ENCODE measurements around the gene COL9A3. TPM values are rescaled to one million over a fixed set of nuclear protein-coding genes. Genes with fewer than 3 reads are reported as not detected.

The COL9A3 gene
- total RNA-seq, 5 donors from 2014 or later (not counting 1 experiment from before 2014, with no cell fraction given) = 0.51 to 2.1 (median 0.75) TPM; not detected in 1

DNA sequence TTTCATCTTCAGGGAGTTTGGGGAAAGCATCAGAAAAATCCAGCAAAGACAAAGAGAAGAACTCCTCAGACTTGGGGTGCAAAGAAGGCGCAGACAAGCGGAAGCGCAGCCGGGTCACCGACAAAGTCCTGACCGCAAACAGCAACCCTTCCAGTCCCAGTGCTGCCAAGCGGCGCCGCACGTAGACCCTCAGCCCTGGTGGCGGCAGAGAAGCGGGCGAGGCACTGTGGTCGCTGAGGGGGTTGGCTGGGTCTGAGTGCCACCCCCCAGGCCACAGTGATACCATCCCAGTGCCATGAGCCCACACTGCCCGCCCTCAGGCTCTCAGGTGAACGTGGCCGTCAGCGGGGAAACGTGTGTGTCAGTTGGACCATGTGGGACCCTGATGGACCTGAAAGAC lies 17.4 kb upstream of the COL9A3 start:
- ChIA-PET CTCF (no interaction called here), POLR2A (no interaction called here)
- no peak for ATAC-seq (replicated peaks in 1 of 4)
- H3K27me3 ChIP-seq (replicated peaks in 1 of 2; ENCODE audit: control insufficient read depth in 2 of 2, extremely low read depth in 1 of 2, insufficient read depth in 2 of 2, low read length in 1 of 2) = no peaks in the 10 kb centered on the region
- Mint-ChIP-seq H3K9me3 (no peaks in the 10 kb centered on the region), H3K4me3 (no peak overlapping the region), H3K4me1 (peaks cover 25 to 29% (median 29%) of the 10 kb centered on the region in 3 donors), H3K27me3 (no peaks in the 10 kb centered on the region), H3K27ac (no peak overlapping the region), H3K36me3 (peaks cover 20% of the 10 kb centered on the region)
- H3K9me3 ChIP-seq = no peaks in the 10 kb centered on the region
- H3K36me3 ChIP-seq (ENCODE audit: control insufficient read depth in 2 of 2, extremely low read depth in 1 of 2, insufficient read depth in 1 of 2, low read length in 1 of 2) = peaks cover 0 to 24% of the 10 kb centered on the region in 2 donors
- 97% methylated on average over 15 of the region's 19 CpGs for WGBS (ENCODE audit: insufficient coverage)
- no peak overlapping the region for H3K4me3 ChIP-seq (ENCODE audit: control insufficient read depth in 1 of 2, extremely low read depth in 1 of 2, low read length in 1 of 2)
- peaks cover 7 to 39% of the 10 kb centered on the region in 2 experiments for H3K4me1 ChIP-seq (ENCODE audit: control insufficient read depth in 1 of 2, extremely low read depth in 1 of 2, insufficient read depth in 2 of 2, low read length in 2 of 2)
- no peak for DNase-seq
- H3K27ac ChIP-seq (ENCODE audit: low read length) = no peak overlapping the region

DNA sequence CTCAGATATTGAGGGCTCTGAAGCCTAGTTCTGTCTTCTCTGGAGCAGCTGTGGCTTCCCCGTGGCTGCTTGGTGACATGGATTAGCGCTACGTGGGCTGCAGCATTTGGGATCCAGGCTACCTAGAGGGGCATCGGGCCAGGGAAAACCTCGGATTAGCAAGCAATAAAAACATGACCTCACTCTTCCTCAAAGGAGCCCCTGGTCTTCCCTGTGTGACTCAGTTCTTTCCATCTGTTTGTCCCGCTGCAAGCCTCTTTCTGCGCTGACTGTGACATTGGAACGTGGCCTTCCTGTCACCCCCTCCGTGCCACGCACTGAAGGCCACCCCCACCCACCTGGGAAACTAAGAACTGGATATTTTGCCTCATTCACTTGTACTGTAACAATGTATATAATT lies 17.0 kb upstream of the COL9A3 start:
- no peak overlapping the region for H3K4me3 Mint-ChIP-seq
- POLR2A ChIA-PET = no interaction called here

DNA sequence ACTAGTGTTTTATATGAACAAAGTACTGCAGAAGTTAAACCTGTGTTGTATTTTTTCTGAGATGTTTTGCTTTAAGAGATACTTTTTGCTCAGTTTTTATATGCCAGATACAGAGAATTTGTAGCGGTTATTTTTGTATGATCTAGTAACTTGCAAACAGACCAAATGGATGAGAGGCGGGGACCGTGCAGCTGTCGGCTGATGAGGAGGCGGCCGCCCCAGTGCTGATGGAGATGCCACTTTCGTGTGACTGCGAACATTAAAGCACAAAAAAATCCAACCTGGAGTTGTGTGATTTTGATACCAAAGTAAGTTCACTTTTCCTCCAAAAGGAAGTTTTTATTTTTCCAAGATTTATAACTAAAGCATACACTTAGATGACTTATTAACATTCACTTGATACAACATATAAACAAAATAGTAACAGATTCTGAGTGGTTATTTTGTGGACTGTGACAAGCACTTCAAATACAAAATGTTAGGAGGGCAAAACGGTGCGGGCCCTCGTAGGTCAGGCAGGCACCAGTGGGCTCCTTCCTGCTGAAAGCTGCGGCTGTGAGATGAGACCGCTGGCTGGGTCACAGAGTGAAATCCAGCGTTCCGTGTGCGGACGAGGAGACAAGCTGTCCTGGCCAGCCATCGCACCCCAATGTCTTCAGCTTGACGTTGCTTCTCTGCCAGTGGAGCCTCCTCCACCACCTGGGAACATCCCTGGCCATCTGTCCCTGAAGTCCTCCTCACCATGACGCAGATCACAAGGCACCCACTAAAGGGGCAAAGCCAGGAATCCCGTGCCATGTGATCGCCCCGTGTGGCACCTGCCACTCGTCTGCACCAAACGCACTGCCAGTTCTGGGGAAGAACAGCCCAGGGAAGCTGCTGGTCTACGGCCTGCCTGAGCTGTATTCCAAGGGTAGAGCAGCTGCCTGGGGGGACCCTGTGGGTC lies 16.3 kb upstream of the COL9A3 start:
- POLR2A ChIA-PET = no interaction called here
- Histone ChIP-seq H3K36me3 (ENCODE audit: control insufficient read depth in 2 of 2, extremely low read depth in 1 of 2, insufficient read depth in 1 of 2, low read length in 1 of 2) (peaks cover 0 to 24% of the 10 kb centered on the region in 2 donors), H3K4me1 (ENCODE audit: control insufficient read depth in 1 of 2, extremely low read depth in 1 of 2, insufficient read depth in 2 of 2, low read length in 2 of 2) (peaks cover 7 to 32% of the 10 kb centered on the region in 2 experiments), H3K9me3 (no peaks in the 10 kb centered on the region), H3K27ac (ENCODE audit: low read length) (no peak overlapping the region), H3K27me3 (replicated peaks in 1 of 2; ENCODE audit: control insufficient read depth in 2 of 2, extremely low read depth in 1 of 2, insufficient read depth in 2 of 2, low read length in 1 of 2) (no peaks in the 10 kb centered on the region), H3K4me3 (ENCODE audit: control insufficient read depth in 1 of 2, extremely low read depth in 1 of 2, low read length in 1 of 2) (no peak overlapping the region)
- H3K9me3 Mint-ChIP-seq = no peaks in the 10 kb centered on the region
- CTCF ChIA-PET = no interaction called here
- peaks cover 20% of the 10 kb centered on the region for H3K36me3 Mint-ChIP-seq
- ATAC-seq (replicated peaks in 1 of 4) (no peak), DNase-seq (no peak)
- H3K4me3 Mint-ChIP-seq = no peak overlapping the region
- peaks cover 25 to 30% (median 30%) of the 10 kb centered on the region in 3 donors for H3K4me1 Mint-ChIP-seq
- WGBS (ENCODE audit: insufficient coverage) = 92% methylated on average over 18 of the region's 26 CpGs
- no peak overlapping the region for H3K27ac Mint-ChIP-seq
- H3K27me3 Mint-ChIP-seq = no peaks in the 10 kb centered on the region

More for the DNA sequence above, 17.0 kb upstream of the COL9A3 start:
- CTCF ChIA-PET = no interaction called here
- H3K27ac ChIP-seq (ENCODE audit: low read length) = no peak overlapping the region
- Mint-ChIP-seq H3K27me3 (no peaks in the 10 kb centered on the region), H3K9me3 (no peaks in the 10 kb centered on the region), H3K4me1 (peaks cover 25 to 30% (median 28%) of the 10 kb centered on the region in 3 donors), H3K27ac (no peak overlapping the region), H3K36me3 (peaks cover 20% of the 10 kb centered on the region)
- H3K4me3 ChIP-seq (ENCODE audit: control insufficient read depth in 1 of 2, extremely low read depth in 1 of 2, low read length in 1 of 2) = no peak overlapping the region
- DNase-seq = no peak
- H3K36me3 ChIP-seq (ENCODE audit: control insufficient read depth in 2 of 2, extremely low read depth in 1 of 2, insufficient read depth in 1 of 2, low read length in 1 of 2) = peaks cover 0 to 24% of the 10 kb centered on the region in 2 donors
- peaks cover 7 to 35% of the 10 kb centered on the region in 2 experiments for H3K4me1 ChIP-seq (ENCODE audit: control insufficient read depth in 1 of 2, extremely low read depth in 1 of 2, insufficient read depth in 2 of 2, low read length in 2 of 2)
- ATAC-seq (replicated peaks in 1 of 4) = no peak
- WGBS (ENCODE audit: insufficient coverage) = 100% methylated on average over 3 of the region's 10 CpGs
- H3K27me3 ChIP-seq (replicated peaks in 1 of 2; ENCODE audit: control insufficient read depth in 2 of 2, extremely low read depth in 1 of 2, insufficient read depth in 2 of 2, low read length in 1 of 2) = no peaks in the 10 kb centered on the region
- H3K9me3 ChIP-seq = no peaks in the 10 kb centered on the region

DNA sequence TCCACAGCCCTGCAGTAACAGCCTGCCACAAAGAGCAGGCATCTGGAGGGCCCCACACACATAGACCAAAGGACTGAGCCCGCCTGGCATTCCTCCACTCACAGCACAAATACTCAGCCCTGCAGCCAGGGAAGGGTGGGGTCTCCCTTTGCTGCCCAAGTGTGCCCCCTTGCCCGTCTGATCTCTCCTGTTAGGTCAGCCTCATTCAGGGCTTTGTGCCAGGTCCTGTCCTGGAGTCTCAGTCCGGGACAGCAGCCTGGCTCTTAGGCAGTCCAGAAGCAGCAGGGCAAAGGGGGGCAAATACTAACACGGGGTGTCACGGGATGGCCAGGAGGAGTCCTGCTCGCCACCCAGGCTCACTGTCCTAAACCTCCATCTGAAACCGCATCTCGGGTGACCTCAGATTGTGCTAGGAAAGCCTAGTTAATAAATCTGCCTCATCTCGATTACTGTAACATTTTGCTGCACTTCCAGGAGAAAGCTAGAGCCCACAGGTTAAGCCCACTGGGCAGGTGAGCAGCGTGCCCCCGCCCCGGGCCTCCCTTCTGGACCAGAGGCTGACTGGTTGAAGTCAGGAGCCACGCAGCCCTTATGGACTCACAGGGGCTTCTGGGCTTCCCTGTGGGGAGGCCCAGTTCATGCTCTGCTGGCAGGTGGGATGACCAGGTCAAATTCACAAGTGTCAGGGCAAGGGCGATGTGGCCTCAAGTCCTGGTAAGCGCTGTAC lies 15.4 kb upstream of the COL9A3 start:
- Histone ChIP-seq H3K36me3 (ENCODE audit: control insufficient read depth in 2 of 2, extremely low read depth in 1 of 2, insufficient read depth in 1 of 2, low read length in 1 of 2) (peaks cover 0 to 24% of the 10 kb centered on the region in 2 donors), H3K27ac (ENCODE audit: low read length) (no peak overlapping the region), H3K4me1 (ENCODE audit: control insufficient read depth in 1 of 2, extremely low read depth in 1 of 2, insufficient read depth in 2 of 2, low read length in 2 of 2) (peaks cover 8 to 36% of the 10 kb centered on the region in 2 experiments), H3K9me3 (no peaks in the 10 kb centered on the region), H3K27me3 (replicated peaks in 1 of 2; ENCODE audit: control insufficient read depth in 2 of 2, extremely low read depth in 1 of 2, insufficient read depth in 2 of 2, low read length in 1 of 2) (no peaks in the 10 kb centered on the region), H3K4me3 (ENCODE audit: control insufficient read depth in 1 of 2, extremely low read depth in 1 of 2, low read length in 1 of 2) (no peak overlapping the region)
- no peaks in the 10 kb centered on the region for H3K9me3 Mint-ChIP-seq
- H3K4me3 Mint-ChIP-seq = no peak overlapping the region
- POLR2A ChIA-PET = no interaction called here
- peaks cover 20% of the 10 kb centered on the region for H3K36me3 Mint-ChIP-seq
- CTCF ChIA-PET = no interaction called here
- peaks cover 28 to 34% (median 28%) of the 10 kb centered on the region in 3 donors for H3K4me1 Mint-ChIP-seq
- H3K27ac Mint-ChIP-seq = peak overlapping the region in 1 of 2 donors; percentile 16
- DNase-seq (no peak), ATAC-seq (replicated peaks in 1 of 4) (no peak)
- no peaks in the 10 kb centered on the region for H3K27me3 Mint-ChIP-seq
- WGBS (ENCODE audit: insufficient coverage) = 94% methylated on average over 14 of the region's 15 CpGs

DNA sequence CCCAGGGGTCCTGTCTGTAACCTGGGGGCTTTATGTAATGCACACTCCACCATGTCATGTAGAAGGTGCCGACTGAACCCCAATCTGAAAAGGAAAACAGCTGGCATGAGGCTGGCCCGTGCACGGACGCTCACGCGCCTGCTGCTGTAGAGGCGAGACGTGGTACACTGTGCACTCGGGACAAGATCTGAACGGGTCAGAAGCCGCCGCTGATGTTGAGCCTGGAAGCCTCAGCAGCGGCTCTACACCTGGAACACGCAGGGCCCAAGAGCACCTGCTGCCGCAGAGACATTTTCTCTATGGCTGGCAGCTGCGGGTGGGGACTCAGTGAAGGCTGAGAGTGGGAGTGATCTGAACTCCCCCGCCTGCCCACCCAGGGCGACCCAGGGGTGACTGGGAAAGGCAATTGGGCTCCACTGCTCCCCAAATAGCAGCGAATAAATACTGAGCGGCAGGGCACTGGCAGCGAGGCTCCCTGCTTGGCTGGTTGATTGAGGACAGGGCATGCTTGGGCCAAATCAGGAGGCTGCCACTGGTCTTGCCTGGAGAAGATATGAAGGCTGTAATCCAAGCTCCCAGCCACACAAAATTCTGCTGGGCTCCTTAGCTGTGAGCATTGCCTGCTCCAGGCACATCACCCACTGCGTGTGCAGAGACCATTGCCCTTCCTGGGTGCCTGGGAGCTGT lies 14.7 kb upstream of the COL9A3 start:
- Histone ChIP-seq H3K27ac (ENCODE audit: low read length) (no peak overlapping the region), H3K9me3 (no peaks in the 10 kb centered on the region), H3K4me3 (ENCODE audit: control insufficient read depth in 1 of 2, extremely low read depth in 1 of 2, low read length in 1 of 2) (no peak overlapping the region), H3K27me3 (replicated peaks in 1 of 2; ENCODE audit: control insufficient read depth in 2 of 2, extremely low read depth in 1 of 2, insufficient read depth in 2 of 2, low read length in 1 of 2) (no peaks in the 10 kb centered on the region), H3K36me3 (ENCODE audit: control insufficient read depth in 2 of 2, extremely low read depth in 1 of 2, insufficient read depth in 1 of 2, low read length in 1 of 2) (peaks cover under 1 to 29% of the 10 kb centered on the region in 2 donors), H3K4me1 (ENCODE audit: control insufficient read depth in 1 of 2, extremely low read depth in 1 of 2, insufficient read depth in 2 of 2, low read length in 2 of 2) (peaks cover 8 to 39% of the 10 kb centered on the region in 2 experiments)
- DNase-seq (no peak), ATAC-seq (replicated peaks in 1 of 4) (no peak)
- ChIA-PET CTCF (interaction anchor here in 1 of 2 donors (0.7 kb wide), 1 partner anchor 255 kb away, joined by 4 read pairs; no protein-coding TSS in a partner anchor), POLR2A (no interaction called here)
- H3K4me1 Mint-ChIP-seq = peaks cover 31 to 37% (median 34%) of the 10 kb centered on the region in 3 donors
- no peak overlapping the region for H3K4me3 Mint-ChIP-seq
- 97% methylated on average over 19 of the region's 22 CpGs for WGBS (ENCODE audit: insufficient coverage)
- peak overlapping the region in 1 of 2 donors; percentile 16 for H3K27ac Mint-ChIP-seq
- no peaks in the 10 kb centered on the region for H3K9me3 Mint-ChIP-seq
- H3K27me3 Mint-ChIP-seq = no peaks in the 10 kb centered on the region
- H3K36me3 Mint-ChIP-seq = peaks cover 20% of the 10 kb centered on the region
